ENCODE results near the gene CHST9. TPM values are rescaled to one million over a fixed set of nuclear protein-coding genes. Genes with fewer than 3 reads are reported as not detected.

The CHST9 gene
- total RNA-seq, 2 donors from 2014 or later = not detected

GRCh38 chr18:26919201-26919600 is 265.9 kb downstream of the CHST9 start:
- H3K4me1 Mint-ChIP-seq (ENCODE audit: low read depth in 2 of 2) = no peaks in the 10 kb centered on the region
- no peaks in the 10 kb centered on the region for H3K36me3 Mint-ChIP-seq
- DNase-seq (ENCODE audit: low spot score) (no peak), ATAC-seq (no peak)
- no peak overlapping the region for H3K27ac Mint-ChIP-seq
- no peaks in the 10 kb centered on the region for H3K27me3 Mint-ChIP-seq
- H3K9me3 Mint-ChIP-seq = peaks cover 14% of the 10 kb centered on the region
- no peak overlapping the region for H3K4me3 Mint-ChIP-seq

DNA sequence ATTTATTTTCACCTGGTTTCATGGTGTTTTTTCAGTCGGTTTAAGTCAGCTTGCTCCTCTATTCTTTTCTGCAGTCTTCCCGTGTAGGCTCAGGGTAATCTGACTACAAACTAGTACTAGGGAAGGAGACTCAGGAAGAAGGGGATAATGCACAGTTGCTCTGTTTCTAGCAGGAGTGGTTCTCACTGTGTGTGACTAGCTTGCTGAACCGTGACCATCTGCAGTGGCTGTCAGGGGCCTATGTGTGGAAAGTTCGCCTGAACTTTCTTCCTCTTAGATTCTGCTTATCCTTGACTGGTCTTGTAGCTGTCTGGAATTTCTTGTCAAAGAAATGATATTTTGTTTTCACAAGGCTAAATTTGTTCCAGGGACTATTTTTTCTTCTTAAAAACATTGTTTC is 273.3 kb downstream of the CHST9 start:
- Mint-ChIP-seq H3K27ac (no peak overlapping the region), H3K4me3 (no peak overlapping the region), H3K9me3 (peaks cover 9% of the 10 kb centered on the region), H3K4me1 (ENCODE audit: low read depth in 2 of 2) (no peaks in the 10 kb centered on the region), H3K27me3 (no peaks in the 10 kb centered on the region), H3K36me3 (no peaks in the 10 kb centered on the region)
- DNase-seq (ENCODE audit: low spot score) = no peak
- no peak for ATAC-seq

- no peaks in the 10 kb centered on the region for H3K36me3 Mint-ChIP-seq
- no peaks in the 10 kb centered on the region for H3K27me3 Mint-ChIP-seq
- no peaks in the 10 kb centered on the region for H3K4me1 Mint-ChIP-seq (ENCODE audit: low read depth in 2 of 2)
- peaks cover 11% of the 10 kb centered on the region for H3K9me3 Mint-ChIP-seq
- no peak overlapping the region for H3K4me3 Mint-ChIP-seq
- DNase-seq (ENCODE audit: low spot score) (no peak), ATAC-seq (no peak)
- no peak overlapping the region for H3K27ac Mint-ChIP-seq
Measured at GRCh38 chr18:26909599-26910290, 275.4 kb downstream of the CHST9 start.

GRCh38 chr18:26908906-26909305 is 276.2 kb downstream of the CHST9 start:
- Mint-ChIP-seq H3K4me3 (no peak overlapping the region), H3K9me3 (peaks cover 16% of the 10 kb centered on the region), H3K36me3 (no peaks in the 10 kb centered on the region), H3K27ac (no peak overlapping the region), H3K27me3 (no peaks in the 10 kb centered on the region), H3K4me1 (ENCODE audit: low read depth in 2 of 2) (no peaks in the 10 kb centered on the region)
- ATAC-seq (no peak), DNase-seq (ENCODE audit: low spot score) (no peak)

- no peak overlapping the region for H3K4me3 Mint-ChIP-seq
- H3K36me3 Mint-ChIP-seq = no peaks in the 10 kb centered on the region
- no peaks in the 10 kb centered on the region for H3K4me1 Mint-ChIP-seq (ENCODE audit: low read depth in 2 of 2)
- no peak for DNase-seq (ENCODE audit: low spot score)
- H3K9me3 Mint-ChIP-seq = peaks cover 22% of the 10 kb centered on the region
- H3K27ac Mint-ChIP-seq = no peak overlapping the region
- no peaks in the 10 kb centered on the region for H3K27me3 Mint-ChIP-seq
- ATAC-seq = no peak
Measured at GRCh38 chr18:26902291-26902690, 282.8 kb downstream of the CHST9 start.

DNA sequence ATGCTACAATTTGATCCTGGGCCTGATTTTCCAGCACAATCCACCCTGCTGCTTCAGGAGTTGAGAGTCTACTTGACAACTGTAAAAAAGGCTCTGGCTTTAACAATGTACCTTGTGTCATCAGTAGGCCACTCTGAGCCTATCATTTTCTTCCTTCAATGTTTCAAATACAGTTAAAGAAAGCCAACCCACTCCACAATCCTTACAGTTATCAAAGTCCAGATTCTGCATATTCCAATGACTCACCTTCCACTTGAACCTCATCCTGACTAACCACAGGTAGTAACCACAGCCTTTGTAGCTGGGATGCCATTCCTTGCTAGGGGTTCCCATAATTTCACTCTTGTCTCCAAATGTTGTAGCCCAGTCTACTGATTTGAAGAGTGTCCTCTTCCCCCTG is 284.1 kb downstream of the CHST9 start:
- no peaks in the 10 kb centered on the region for H3K27me3 Mint-ChIP-seq
- no peak for DNase-seq (ENCODE audit: low spot score)
- no peak overlapping the region for H3K27ac Mint-ChIP-seq
- no peak overlapping the region for H3K4me3 Mint-ChIP-seq
- H3K9me3 Mint-ChIP-seq = peaks cover 16% of the 10 kb centered on the region
- H3K4me1 Mint-ChIP-seq (ENCODE audit: low read depth in 2 of 2) = no peaks in the 10 kb centered on the region
- H3K36me3 Mint-ChIP-seq = no peaks in the 10 kb centered on the region
- no peak for ATAC-seq

- no peak overlapping the region for H3K27ac Mint-ChIP-seq
- no peaks in the 10 kb centered on the region for H3K36me3 Mint-ChIP-seq
Measured at GRCh38 chr18:26894426-26894825, 290.7 kb downstream of the CHST9 start.

DNA sequence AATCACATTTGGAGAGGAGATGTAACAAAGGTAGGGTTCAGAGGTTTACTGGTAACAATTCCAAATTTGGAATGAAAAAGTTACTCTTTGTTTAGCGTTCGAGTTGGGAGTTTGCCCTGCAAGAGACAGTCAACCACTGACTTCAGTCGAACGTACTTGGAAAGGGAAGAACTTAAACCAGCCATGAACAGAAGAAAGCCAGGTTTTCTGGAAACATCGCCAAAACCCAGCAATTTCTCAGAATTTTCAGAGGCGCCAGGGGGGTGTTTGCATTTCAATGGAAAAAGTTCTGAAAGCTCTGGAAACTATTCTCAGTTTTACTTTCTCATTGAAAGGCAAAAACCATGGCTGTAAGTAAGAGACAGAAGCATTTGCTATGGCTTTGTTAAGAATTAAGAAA is 291.1 kb downstream of the CHST9 start:
- no peaks in the 10 kb centered on the region for H3K27me3 Mint-ChIP-seq
- H3K4me1 Mint-ChIP-seq (ENCODE audit: low read depth in 2 of 2) = no peaks in the 10 kb centered on the region

More at GRCh38 chr18:26894426-26894825, 290.7 kb downstream of the CHST9 start:
- ATAC-seq (no peak), DNase-seq (ENCODE audit: low spot score) (no peak)
- Mint-ChIP-seq H3K9me3 (peaks cover 8% of the 10 kb centered on the region), H3K4me1 (ENCODE audit: low read depth in 2 of 2) (no peaks in the 10 kb centered on the region), H3K4me3 (no peak overlapping the region), H3K27me3 (no peaks in the 10 kb centered on the region)

GRCh38 chr18:26888259-26888658 is 296.8 kb downstream of the CHST9 start:
- ATAC-seq (no peak), DNase-seq (ENCODE audit: low spot score) (no peak)
- no peak overlapping the region for H3K4me3 Mint-ChIP-seq
- no peaks in the 10 kb centered on the region for H3K36me3 Mint-ChIP-seq
- H3K27ac Mint-ChIP-seq = no peak overlapping the region
- no peaks in the 10 kb centered on the region for H3K27me3 Mint-ChIP-seq
- H3K9me3 Mint-ChIP-seq = no peaks in the 10 kb centered on the region
- no peaks in the 10 kb centered on the region for H3K4me1 Mint-ChIP-seq (ENCODE audit: low read depth in 2 of 2)

More for the DNA sequence above, 291.1 kb downstream of the CHST9 start:
- Mint-ChIP-seq H3K4me3 (no peak overlapping the region), H3K9me3 (peaks cover 8% of the 10 kb centered on the region), H3K36me3 (no peaks in the 10 kb centered on the region), H3K27ac (no peak overlapping the region)
- DNase-seq (ENCODE audit: low spot score) (no peak), ATAC-seq (no peak)

- Mint-ChIP-seq H3K4me3 (no peak overlapping the region), H3K27me3 (no peaks in the 10 kb centered on the region), H3K36me3 (no peaks in the 10 kb centered on the region), H3K9me3 (peaks cover 12% of the 10 kb centered on the region), H3K27ac (no peak overlapping the region), H3K4me1 (ENCODE audit: low read depth in 2 of 2) (no peaks in the 10 kb centered on the region)
- ATAC-seq (no peak), DNase-seq (ENCODE audit: low spot score) (no peak)
Measured at GRCh38 chr18:26875040-26875654, 310.0 kb downstream of the CHST9 start.

DNA sequence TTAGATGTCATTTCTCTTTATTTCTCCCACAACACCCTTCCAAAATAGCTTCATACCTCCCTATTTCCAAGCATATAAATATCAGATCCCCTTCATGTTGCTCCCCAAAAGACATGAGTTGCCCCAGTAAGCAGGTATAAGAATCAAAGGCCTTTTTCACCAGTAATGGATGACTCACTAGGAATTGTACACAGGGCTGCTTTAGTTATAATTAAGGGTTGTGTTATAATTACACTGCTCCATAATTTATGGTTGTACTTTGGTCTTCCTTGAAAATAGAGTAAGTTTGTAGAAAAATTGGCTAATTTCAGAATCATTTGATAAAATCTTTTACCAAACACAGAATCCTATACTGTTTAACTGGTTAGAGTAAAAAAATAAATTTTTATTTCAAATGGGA is 310.8 kb downstream of the CHST9 start:
- Mint-ChIP-seq H3K27ac (no peak overlapping the region), H3K36me3 (no peaks in the 10 kb centered on the region), H3K4me3 (no peak overlapping the region), H3K4me1 (ENCODE audit: low read depth in 2 of 2) (no peaks in the 10 kb centered on the region), H3K9me3 (peaks cover 15% of the 10 kb centered on the region), H3K27me3 (no peaks in the 10 kb centered on the region)
- no peak for DNase-seq (ENCODE audit: low spot score)
- ATAC-seq = no peak

GRCh38 chr18:26869640-26870039 is 315.5 kb downstream of the CHST9 start:
- H3K4me1 Mint-ChIP-seq (ENCODE audit: low read depth in 2 of 2) = no peaks in the 10 kb centered on the region
- ATAC-seq (no peak), DNase-seq (ENCODE audit: low spot score) (no peak)
- H3K9me3 Mint-ChIP-seq = peaks cover 6% of the 10 kb centered on the region
- H3K27me3 Mint-ChIP-seq = no peaks in the 10 kb centered on the region
- no peaks in the 10 kb centered on the region for H3K36me3 Mint-ChIP-seq
- H3K27ac Mint-ChIP-seq = no peak overlapping the region
- no peak overlapping the region for H3K4me3 Mint-ChIP-seq

GRCh38 chr18:26868968-26869586 is 316.0 kb downstream of the CHST9 start:
- peaks cover 6% of the 10 kb centered on the region for H3K9me3 Mint-ChIP-seq
- ATAC-seq (no peak), DNase-seq (ENCODE audit: low spot score) (no peak)
- H3K4me1 Mint-ChIP-seq (ENCODE audit: low read depth in 2 of 2) = no peaks in the 10 kb centered on the region
- H3K27ac Mint-ChIP-seq = no peak overlapping the region
- H3K36me3 Mint-ChIP-seq = no peaks in the 10 kb centered on the region
- H3K27me3 Mint-ChIP-seq = peaks cover 0 to 4% of the 10 kb centered on the region in 2 donors
- H3K4me3 Mint-ChIP-seq = no peak overlapping the region

DNA sequence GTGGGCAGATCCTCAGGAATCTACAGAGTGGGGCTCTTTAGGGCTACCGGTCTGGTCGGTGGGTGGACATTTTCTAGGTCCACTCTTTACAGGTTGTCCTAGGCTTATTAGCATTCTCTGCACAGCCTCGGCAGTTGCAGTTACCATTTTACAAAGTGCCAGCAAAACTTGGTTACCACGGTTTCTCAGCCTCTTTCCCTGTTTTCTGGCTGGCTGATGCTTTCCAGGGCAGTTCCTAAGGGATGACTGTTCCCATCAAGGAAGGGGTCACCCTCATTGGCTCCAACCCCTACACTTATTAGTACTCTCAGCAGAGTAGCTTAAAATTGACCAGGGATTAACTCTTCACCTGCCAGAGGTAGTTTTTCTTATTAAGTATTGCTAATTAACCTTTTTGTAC is 317.6 kb downstream of the CHST9 start:
- no peaks in the 10 kb centered on the region for H3K4me1 Mint-ChIP-seq (ENCODE audit: low read depth in 2 of 2)
- ATAC-seq (no peak), DNase-seq (ENCODE audit: low spot score) (no peak)
- H3K9me3 Mint-ChIP-seq = peaks cover 3% of the 10 kb centered on the region
- H3K27me3 Mint-ChIP-seq = peaks cover 0 to 7% of the 10 kb centered on the region in 2 donors
- H3K36me3 Mint-ChIP-seq = no peaks in the 10 kb centered on the region
- H3K4me3 Mint-ChIP-seq = no peak overlapping the region
- H3K27ac Mint-ChIP-seq = no peak overlapping the region
